HuH-7.5 (cell line): ENCODE results near the gene MPG.

Experiments used
- DNase-seq: peaks from one replicate; pipeline ENCODE4 v3.0.0; 2011; ENCODE audit warnings: low spot score

MPG gene

DNA sequence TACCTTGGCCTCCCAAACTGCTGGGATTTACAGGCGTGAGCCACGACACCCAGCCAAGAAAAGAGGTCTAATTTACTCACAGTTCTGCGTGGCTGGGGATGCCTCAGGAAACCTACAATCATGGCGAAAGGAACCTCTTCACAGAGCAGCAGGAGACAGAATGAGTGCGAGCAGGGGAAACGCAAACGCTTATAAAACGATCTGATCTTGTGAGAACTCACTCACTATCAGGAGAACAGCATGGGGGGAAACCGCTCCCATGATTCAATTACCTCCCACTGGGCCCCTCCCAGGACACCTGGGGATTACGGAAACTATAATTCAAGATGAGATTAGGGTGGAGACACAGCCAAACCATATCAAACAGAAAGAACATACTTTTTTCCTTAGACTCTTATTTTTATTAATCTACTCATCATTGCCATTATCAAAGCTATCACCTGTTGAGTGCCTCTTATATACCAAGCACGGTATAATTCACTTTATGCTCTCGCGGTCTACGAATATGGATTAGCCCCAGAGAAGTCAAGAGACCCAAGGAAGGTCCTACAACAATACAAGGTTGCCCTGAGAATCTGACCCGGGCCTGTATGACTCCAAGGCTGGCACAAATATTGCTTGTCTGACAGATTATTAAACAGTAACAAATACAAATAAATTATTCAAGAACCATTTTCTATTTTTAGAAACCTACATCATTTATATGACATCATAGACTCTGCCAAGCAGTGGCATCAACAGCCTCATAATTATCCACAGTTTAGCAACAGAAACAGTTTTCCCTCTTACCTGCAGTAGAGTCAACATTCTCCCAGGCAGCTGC is 27.0 kb upstream of the MPG start:
- peak; percentile 3 for DNase-seq

DNA sequence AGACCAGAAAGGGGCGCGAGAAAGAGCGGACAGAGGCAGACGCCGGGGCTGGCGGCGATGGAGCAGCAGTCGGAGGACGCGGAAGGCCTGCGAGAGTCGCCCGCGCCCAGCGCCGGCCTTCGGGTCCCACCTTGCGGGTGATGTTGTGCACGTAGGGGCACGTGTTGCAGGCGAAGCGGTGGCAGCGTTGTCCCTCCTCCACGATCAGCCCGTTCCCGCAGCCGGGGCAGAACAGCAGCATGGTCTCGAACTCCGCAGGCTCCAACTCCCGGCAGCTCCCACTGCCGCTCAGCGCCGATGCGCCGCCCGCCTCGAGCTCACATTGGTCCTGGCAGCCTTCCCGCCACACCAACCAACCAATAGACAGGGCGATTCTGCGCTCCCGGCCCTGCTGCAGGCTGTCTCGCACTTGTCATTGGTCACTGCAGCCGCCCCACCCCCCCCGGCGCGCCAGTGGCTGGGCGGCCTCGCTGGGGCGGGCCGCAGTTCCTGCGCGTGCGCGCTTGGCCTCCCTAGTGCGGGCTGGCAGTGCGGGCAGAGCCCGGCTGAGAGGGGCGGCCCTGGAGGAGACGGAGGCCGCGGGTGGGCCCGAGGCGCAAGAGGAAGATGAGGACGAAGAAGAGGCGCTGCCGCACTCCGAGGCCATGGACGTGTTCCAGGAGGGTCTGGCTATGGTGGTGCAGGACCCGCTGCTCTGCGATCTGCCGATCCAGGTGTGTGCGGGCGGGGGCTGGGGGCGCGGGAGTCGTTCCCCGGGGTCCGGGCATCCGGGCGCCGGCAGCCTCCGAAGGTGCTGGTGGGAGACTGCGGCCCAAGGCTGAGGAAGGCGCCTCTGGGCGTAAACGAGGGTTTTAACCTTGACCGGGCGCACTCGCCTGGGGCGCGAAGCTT is 24.4 kb upstream of the MPG start, which contains the start of the genes POLR3K and SNRNP25:
POLR3K (minus strand) TSS at position 263 of the 891 bp plus-strand sequence; CDS start at position 241, 22 bp downstream.
SNRNP25 (plus strand) TSS at position 483 of the 891 bp plus-strand sequence; CDS start at position 672, 189 bp downstream.
- peak; percentile 98 for DNase-seq

DNA sequence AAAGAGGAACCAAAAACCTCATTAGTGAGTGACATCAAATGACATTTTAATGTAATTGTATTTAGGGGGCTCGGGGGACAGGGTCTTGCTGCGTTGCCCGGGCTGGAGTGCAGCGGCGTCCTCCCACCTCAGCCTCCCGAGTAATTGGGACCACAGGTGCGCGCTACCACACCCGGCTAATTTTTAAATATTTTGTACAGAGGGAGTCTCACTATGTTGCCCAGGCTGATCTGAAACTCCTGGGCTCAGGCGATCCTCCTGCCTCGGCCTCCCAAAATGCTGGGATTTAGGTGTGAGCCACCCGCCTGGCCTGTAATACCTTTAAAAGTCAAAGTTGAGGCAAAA is 23.8 kb upstream of the MPG start:
- DNase-seq: no peak

DNA sequence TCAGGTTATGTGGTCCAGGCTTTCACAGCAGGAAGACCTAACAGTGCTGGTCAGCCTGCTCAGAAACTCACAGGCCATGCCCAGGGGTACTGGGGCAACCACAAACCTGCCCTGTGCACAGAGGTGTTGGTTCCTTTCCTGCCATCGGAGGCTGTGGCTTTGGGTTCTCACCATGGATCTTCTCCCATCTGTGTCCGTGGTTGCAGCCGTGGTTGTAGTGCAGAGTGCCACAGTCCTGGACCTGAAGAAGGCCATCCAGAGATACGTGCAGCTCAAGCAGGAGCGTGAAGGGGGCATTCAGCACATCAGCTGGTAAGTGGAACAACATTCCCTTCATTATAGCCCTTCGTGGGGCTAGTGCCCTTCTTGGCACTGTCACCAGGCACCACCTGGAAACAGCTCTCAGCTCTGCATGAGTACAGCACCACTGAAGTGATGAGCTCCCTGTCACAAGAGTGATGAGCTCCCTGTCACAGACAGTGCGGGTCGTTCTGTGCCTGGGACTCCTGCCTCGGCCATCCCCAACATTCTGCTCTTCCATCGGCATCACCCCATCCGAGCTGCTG is 22.4 kb upstream of the MPG start:
- DNase-seq: no peak

DNA sequence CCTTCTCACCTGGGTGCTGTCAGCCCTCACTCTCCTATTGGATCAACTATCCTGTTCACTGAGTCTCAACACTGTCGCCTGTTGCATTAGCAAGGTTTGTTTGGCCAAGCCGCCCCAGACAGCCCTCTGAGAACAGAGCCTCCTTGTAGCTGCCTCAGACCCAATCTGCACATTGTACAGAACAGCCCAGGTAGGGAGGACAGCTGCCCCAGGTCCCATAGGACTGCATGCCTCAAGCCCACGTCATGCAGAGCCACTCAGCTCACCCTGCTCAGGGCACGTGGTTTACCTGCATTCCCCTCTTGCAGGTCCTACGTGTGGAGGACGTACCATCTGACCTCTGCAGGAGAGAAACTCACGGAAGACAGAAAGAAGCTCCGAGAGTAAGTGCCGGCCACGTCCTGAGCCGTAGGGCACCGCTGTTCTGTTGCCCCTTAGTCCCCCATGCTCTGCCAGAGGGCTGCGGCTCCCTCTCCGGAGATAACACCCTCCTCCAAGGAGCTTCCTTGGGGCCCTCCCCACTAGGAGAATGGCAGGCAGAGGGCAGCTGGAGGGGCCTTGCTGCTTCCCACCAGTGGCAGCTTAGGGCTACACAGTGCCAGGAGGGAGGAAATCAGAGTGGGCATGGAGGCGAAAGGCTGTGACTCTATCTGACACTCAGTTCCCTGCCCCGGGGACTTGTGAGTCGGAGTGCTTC is 21.6 kb upstream of the MPG start:
- DNase-seq: peak; percentile 1

DNA sequence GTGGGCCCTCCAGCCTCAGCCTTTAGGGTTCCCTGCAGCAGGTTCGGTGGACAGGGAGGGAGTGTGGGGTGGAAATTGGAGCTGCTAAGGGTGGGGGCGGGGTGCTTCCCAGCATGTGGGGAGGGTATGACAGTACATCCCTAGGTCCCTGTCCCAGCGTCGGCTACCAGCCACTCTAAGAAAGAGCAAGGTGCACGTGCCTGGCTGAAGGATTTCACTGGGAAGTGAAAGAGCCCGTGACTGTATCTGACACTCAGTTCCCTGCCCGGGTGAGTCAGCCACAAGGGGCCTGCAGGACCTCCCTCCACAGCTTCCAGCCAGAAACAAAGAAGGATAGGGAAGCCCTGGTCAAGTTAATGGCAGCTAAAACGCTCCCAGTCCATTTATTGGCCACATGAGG is 20.3 kb upstream of the MPG start:
- peak; percentile 3 for DNase-seq

DNA sequence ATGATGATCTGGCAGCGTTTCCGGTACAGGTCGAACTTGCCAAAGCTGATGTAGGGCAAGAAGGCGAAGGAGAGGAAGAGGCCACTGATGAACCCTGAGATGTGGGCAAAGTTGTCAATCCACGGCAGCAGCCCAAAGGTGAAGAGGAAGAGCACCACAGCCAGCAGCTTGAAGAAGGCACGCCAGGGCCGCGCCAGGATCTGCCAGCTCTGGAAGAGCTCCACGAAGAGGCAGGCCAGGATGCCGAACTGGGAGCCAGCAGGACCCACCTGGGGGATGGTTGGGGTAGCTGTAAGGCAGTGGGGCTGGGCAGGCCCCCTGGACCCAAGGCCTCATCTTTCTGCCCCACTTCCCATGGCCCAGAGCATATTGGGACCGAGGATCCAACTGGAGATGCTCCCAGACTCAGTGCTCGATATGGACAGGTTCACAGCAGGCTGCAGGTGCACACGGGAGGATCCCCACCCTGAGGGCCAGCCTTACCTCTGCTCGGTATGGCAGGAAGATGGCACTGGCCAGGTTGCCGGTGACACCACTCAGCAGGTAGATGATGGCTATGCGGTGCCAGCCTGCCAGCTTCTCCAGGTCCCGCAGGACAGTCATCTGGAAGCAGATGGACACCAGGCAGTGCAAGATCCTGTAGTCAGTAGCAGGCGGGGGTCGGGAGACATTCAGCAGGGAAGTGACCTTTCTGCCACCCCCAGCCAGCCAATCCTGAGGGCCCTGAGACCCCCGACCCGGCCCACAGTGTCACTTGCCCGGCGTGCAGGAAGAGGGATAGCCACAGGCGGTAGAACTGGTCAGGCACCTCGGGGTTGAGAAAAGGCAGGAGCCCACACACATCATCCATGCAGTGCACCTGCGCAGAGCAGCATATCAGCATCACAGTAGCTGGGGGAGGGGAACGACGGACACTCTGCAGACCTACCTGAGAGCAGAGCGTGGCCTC is 19.3 kb upstream of the MPG start:
- no peak for DNase-seq

DNA sequence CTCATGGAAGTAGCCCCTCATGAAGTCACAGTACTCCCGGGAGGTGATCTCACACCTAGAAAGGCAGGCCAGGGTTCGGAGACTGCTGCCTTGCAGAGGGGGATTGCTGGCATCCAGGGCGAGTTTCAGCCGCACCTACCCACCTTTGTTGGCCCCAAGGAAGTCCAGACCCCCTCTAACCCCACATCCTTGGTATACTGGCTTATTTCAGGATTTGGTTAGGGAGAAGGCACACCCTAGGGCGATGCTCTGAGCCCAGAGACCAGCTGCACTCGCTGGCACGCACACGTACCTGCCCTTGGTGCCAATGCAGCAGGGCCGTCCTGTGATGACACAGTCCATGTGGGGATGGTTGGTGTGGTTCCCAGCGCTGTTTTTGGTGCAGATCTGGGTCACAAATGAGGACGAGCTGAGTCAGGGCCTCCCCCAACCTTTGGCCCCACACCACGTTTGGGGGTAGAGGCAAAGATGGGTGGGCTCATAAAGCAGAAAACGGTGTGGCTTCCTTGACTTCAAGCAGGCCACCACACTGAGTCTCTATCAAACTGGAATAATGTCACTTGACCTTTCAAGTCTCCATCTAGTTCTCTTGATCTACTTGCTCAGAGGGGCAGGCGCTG is 18.5 kb upstream of the MPG start:
- DNase-seq: no peak

DNA sequence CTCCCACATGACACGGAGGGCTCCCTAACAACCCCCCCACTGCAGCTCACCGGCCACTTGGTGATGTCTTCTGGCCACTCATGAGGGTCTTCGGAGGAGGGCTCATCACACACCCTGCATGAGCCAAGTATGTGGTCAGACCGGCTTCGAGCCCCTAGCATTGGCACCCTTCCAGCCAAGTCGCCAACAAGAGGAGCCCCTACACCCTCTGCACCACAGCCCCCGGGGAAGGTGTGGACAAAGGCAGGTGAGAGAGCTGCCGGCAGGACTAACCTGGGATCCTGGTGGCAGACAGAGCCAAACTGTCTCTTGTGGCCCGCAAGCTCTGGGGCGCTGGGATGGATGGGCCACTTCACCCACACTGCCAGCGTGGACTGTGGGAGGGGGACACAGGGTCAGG is 17.9 kb upstream of the MPG start:
- DNase-seq: no peak

DNA sequence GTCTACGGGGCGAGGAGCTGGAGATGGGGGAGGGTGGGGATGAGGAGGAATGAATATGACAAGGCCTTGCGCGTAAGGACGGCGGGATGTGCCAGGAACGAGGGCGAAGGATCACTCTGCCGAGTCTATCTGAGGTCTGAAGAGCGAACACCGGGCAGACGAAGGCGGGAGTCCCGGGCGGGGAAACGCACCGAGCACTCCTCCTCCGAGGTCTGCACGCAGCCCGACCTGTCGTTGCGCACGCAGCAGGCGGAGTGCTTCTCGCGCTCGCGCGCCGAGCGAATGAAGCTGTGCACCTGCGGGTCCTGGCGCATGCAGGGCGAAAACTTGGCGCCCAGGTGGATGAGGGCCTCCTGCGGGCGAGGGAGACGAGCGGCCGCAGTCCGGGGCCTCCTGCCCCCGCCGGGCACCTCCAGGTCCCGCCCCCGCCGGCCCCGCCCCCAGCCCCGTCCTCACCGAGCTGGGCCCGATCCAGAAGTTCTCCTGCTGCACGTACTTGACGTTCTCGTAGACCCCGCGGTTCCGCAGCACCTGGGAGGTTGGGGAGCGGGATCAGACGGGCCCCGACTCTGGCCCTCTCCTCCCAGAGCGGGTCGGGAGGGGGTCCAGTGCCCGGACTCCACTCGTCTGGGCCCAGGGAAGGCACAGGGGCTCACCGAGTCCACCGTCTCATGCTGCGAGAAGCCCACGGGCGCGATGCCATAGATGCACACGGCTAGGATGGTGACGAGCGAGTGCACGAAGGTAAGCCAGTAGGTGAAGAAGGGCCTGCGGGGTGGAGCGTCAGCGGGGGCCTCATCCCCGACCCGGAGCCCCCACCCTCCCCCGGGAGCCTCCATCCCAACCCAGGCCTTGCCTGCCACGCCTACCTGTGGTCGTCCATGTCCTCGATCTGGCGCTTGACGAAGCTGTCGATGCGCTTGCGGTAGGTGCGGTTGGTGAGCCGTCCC is 16.8 kb upstream of the MPG start:
- no peak for DNase-seq

DNA sequence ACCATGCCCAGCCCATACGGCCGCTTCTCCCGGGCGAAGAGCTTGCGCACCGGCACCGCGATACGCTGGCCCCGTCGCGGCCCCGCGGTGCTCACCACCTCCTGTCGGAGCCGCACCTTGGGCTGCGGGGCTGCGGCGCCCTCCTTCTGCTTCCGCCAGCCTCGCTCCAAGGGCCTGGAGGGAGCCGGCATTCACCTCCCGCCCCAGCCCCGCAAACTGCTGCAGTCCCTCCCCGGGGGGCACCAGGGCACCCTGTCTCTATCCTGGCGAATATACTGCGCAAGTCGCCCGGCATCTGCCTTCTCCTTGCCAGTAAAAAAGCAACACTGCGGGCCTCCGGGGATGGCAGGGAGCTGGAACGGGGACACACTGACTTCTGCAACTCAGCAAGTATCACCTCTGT is 16.1 kb upstream of the MPG start:
- DNase-seq: no peak

DNA sequence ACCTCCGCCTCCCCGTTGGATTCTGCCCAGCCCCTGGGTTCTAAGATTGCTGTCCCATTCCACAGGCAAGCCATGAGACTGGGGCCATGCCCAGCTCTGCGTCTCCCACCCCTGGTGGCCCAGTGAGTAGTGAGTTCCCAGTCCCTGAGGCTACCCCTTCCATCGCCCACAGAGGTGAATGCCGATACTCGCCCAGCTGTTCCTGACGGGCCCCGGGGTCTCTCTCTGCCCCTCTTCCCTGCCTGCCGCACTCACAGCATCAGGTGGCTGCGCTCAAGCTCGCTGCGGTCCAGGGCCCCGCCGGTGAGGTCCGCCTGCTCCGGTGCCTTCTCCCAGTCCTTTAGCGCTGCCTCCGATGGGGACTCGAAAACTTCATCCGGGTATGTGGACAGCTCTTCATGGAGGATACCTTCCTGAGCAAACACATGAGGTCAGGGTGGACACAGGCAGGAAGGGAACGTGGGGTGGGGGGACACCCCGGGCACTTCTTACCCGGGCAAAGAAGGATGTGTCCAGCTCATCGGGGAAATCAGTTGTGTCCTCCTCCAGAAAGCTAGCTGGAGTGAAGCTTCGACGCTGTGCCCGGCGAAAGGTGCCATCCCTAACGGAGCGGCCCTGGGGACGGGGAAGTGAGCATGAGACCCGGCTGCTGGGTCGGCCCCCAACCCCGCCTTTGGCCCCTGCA is 15.6 kb upstream of the MPG start:
- no peak for DNase-seq

DNA sequence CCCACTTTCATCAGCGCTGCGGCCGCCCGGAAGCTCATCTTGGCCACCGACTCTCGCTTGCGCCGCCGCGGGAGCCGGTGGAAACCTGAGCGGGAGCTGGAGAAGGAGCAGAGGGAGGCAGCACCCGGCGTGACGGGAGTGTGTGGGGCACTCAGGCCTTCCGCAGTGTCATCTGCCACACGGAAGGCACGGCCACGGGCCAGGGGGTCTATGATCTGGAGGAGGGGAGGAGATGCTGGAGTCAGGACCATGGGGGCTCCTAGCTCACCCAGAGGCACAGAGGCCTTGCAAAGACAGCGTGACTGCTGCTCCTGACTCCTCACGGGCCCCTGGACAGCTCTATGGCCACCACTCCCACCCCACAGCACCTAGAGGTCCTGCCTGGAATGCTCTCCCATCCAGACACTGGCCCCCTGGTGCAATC is 15.0 kb upstream of the MPG start:
- DNase-seq: no peak

DNA sequence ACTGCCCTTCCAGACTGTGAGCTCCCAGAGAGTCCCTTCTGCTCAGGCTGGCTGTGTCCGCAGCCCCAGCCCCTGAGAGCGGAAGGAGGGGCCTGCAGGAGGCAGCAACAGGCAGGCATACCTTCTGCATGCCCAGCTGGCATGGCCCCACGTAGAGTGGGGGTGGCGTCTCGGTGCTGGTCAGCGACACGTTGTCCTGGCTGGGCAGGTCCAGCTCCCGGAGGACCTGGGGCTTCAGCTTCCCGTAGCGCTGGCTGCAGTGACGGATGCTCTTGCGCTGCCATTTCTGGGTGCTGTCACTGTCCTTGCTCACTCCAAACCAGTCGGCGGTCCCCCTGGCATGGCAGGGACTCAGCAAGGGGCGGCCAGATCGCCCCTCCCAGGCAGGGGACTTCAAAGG is 14.6 kb upstream of the MPG start:
- DNase-seq: no peak

DNA sequence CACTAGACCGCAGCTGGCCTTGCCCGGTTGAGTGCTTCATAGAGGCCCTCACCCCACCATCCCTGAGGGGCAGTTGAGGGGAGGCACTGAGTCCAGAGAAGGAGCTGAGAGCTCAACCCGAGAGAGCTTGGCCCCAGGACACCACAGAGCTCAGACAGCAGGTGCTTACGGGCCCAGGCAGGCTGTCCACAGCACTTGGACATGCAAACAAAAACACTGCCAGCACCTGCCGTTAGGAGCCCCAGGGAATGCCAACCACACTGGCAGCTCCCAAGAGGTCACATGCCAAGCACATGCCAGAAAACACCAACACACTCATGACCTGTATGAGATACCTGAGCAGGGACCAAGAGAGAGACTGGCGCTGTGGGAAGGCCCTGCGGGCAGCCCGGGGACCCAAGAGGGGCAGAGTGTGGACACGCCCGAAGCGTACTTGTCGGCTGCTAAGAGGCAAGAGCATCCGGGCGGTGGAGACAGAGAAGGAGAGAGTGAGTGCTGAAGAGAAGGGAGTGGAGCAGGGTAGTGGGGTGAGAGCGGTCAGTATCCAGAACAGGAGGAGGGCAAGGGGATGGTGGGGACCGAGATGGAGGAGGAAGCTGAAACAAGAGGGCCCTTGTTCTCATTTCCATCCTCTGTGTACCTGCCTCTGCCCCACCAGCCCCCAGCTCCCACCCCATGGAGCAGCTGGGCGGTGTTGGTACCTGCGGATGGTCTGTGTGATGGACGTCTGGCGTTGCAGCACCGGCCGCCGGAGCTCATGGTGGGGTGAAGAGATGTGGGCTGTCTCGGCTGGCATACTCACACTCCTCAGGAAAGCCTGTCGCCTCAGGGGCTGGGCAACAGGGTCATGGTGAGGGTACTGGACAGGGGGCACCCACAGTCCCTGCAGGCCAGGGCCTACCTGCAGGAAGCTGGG is 13.8 kb upstream of the MPG start:
- no peak for DNase-seq

DNA sequence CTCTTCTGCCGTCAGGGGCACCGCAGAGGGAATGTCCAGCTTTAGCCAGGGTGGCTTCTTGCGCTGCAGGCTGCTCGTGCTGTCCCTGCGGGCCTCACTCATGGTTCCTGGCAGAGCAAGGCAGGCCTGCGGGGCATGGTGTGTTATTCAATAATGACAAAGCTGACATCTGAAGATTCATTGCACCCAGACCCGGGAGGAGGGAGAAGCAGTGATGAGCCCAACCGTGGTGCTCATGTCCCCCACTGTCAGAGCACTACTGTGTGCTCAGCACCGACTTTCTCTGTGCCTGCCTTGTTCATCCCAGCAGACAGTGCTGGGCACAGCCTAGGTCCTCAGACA is 13.1 kb upstream of the MPG start:
- no peak for DNase-seq

DNA sequence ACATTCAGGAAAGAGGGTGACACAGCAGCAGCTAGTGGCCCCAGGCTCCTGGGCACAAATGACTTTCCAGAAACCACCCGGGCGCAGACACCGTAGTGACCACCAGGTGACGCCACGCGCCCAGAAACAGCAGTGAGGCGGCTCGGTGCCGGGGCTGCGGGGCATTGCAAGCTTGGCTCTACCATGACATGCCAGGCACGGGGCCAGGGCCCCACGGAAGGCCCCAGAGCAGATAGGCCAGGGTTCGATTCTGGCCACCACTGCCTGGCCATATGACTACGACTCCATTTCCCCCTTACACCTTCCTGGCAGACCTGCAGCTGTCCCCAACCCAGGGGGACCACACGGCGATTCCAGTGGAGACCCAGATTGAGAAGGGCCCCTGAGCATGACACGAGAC is 12.3 kb upstream of the MPG start:
- DNase-seq: peak; percentile 95
